ENCODE data around the gene DSP.
A peak's percentile ranks its signal among the peaks of the same experiment; 100 is the strongest.

DSP gene

DNA sequence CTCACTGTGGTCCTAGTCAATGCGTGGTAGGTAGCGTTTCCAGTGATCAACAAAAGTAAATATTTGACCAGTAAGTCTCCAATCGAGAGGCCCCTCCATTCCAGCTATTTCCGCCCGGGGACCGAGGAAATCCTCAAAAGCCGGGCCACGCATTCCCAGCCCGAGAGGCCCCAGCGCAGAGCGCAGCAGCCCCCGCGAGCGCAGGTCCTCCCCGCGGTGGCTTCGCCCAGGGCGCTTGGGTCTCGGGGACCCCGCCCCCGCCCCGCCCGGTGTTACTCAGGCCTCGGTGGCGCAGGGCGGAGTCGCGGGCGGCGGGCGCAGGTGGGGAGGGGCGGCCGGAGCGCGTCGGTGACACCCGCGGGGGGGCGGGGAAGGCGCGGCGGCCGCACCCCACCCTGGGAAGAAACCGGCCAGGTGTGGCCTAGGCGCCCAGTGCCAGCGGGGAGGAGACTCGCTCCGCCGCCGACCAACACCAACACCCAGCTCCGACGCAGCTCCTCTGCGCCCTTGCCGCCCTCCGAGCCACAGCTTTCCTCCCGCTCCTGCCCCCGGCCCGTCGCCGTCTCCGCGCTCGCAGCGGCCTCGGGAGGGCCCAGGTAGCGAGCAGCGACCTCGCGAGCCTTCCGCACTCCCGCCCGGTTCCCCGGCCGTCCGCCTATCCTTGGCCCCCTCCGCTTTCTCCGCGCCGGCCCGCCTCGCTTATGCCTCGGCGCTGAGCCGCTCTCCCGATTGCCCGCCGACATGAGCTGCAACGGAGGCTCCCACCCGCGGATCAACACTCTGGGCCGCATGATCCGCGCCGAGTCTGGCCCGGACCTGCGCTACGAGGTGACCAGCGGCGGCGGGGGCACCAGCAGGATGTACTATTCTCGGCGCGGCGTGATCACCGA is at the start of gene DSP:
DSP (plus strand) TSS at position 497 of the 890 bp plus-strand sequence; CDS start at position 742, 245 bp downstream.
- DNase-seq = no peak

- DNase-seq = no peak
Measured at GRCh38 chr6:7493866-7494265, 47.6 kb upstream of the DSP start.

DNA sequence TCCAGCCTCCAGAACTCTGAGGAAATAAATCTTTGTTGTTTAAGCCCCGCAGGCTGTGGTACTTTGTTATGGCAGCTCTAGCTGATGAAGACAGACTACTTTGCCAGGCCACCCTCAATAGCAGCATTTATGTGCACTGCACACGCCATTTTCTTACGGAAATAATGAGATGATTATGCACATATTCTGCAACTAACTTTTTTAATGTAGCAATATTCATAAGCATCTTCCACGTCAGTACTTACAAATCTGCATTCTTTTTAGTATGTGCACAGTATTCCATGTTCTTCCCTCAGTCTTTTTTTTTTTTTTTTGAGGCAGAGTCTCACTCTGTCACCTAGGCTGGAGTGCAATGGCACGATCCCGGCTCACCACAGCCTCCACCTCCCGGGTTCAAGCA is 46.8 kb upstream of the DSP start:
- no peak for DNase-seq

- DNase-seq = no peak
Measured at GRCh38 chr6:7496266-7496875, 45.1 kb upstream of the DSP start.

- DNase-seq = no peak
Measured at GRCh38 chr6:7500752-7501282, 40.7 kb upstream of the DSP start.

GRCh38 chr6:7502743-7503142 is 38.7 kb upstream of the DSP start:
- DNase-seq = no peak

DNA sequence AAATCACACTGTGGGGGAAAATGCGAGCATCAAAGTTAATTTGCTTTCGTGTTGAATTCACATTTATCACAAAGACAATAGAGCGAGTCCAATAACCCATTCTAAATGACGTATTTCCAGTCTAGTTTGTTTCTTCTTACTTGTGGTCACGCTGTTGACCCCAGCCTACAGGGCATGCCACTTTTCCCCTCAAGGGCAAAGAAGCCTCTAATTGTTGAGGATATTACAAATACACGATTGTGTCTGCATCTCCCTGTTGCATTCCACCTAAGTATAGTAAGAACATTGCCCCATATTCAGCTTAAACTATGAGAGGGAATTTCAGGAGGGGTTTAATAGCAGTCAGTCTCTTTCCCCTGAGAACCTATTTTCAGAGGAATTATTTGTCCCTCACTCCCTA is 37.4 kb upstream of the DSP start:
- no peak for DNase-seq

GRCh38 chr6:7505189-7505699 is 36.2 kb upstream of the DSP start:
- peak; percentile 91 for DNase-seq

- no peak for DNase-seq
Measured at GRCh38 chr6:7507600-7507999, 33.9 kb upstream of the DSP start.

DNA sequence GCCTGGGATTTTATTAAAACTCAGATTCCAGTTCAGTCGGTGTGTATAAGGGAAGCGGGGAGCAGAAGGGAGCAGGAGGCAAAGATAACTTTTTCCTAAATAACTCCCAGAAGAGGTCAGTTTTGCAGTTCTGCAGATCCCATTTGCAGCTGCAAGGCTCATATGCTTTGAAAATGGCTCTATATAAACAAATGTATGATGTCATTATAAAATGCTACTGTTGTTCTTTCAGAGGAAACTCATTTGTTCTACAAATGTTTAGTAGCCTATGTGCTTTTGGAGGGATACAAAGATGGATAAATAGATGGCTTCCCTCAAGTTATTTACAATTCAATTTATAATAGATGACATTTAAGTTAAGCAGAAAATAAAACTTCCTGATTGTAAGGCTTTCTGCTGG is 29.2 kb upstream of the DSP start:
- no peak for DNase-seq

GRCh38 chr6:7513529-7513928 is 27.9 kb upstream of the DSP start:
- no peak for DNase-seq

DNA sequence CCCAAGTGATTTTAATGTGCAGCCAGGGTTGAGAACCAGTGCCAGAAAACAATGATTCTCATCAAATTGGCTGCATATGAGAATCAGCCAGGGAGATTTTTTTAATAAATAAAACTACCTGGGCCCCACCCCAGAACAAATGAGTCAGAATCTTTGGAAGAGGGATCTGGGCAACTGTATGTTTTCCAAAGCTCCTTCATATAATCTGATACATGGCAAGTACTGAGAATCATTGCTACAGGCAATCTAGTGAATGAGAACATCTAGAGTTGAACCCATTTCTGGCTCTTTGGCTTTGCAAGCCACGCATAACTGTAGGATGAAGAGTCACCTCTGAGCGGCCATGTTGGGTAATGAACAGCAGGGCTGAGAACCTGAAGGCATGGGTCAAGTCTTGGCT is 26.1 kb upstream of the DSP start:
- no peak for DNase-seq

DNA sequence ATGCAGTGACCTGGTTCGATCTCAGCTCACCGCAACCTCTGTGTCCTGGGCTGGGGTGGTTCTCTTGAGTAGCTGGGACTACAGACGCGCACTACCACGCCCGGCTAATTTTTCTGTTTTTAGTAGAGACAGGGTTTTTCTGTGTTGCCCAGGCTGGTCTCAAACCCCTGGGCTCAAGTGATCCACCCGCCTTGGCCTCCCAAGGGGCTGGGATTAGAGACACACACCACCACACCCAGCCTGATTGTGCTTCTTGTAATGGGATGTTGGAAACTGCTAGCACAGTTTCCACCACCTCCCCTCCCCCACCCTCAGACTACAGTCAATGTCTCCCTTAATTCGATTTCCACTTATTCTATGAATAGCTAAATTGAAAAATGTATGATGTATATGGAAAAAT is 22.6 kb upstream of the DSP start:
- no peak for DNase-seq

DNA sequence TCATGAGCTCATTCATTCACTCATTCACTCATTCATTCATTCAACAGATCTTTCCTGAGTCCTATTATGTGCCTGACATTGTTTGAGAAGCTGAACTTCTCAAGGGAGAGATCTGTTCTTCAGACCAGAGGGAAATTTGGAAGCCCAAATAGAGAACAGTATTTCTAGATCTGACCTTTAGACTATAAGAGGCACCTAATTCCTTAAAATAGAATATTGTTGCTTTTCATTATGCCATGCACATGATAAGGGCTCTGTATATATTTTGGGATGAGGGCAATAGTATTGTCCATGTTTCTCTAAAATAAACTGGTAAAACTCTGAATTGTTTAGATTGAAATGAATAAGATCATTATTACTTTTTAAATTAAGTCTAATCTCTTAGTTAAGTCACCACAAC is 18.6 kb upstream of the DSP start:
- no peak for DNase-seq

DNA sequence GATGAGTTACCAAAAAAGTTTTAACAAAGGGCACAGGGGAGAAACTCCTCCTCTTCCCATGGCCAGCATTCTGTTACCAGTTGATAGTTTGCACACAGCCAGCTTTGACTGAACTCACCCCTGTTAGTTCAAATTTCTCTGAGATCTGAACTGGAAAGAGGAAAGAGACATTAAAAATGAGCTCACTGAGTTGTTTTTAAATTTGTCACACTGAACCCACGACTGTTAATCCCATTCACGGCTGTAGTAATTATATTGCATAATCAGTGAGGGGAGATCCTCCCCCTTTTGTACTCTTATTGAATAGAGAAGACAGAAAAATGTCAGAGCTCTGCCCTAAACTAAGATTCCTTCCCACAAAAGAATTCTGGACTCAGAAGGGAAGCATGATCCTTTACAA is 17.5 kb upstream of the DSP start:
- no peak for DNase-seq

DNA sequence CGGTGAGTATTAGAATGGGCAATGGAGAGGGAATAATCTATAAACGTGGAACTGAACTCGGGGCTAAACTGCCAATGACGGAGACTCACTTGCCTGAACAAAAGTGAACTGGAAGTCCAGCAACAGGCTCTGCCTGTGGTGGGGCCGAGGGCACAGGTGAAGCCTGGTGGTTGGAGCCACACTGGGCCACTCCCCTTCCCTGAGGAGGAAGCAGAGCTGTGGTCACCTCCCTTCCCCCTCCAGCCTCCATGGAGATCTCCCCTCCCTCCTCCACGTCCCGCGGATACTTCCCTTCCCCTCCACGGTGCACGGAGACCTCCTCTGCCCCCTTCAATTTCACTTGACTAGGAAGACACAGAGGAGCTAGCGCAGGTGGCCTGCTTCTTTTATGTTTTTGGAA is 14.7 kb upstream of the DSP start:
- DNase-seq = no peak

- no peak for DNase-seq
Measured at GRCh38 chr6:7528565-7528964, 12.9 kb upstream of the DSP start.

DNA sequence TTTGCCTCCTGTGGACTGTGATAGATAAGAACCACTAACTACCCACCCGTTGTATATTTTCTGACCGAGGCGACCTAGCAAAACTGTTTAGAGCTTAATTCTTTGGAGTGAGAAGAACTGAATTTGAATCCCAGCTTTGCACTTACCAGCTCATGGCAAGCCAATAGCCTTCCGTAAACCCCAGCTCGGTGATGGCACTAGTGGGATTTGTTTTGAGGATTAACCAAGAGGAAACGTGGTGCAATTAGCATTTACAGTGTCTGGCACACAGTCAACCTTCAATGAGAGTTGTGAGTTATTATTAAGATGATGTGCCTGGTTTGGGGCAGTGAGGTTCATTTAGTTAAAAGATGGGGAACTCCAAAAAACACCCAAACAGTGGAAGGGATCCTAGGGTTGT is 12.3 kb upstream of the DSP start:
- no peak for DNase-seq

GRCh38 chr6:7532232-7532631 is 9.2 kb upstream of the DSP start:
- DNase-seq = no peak

GRCh38 chr6:7532821-7533220 is 8.7 kb upstream of the DSP start:
- no peak for DNase-seq

DNA sequence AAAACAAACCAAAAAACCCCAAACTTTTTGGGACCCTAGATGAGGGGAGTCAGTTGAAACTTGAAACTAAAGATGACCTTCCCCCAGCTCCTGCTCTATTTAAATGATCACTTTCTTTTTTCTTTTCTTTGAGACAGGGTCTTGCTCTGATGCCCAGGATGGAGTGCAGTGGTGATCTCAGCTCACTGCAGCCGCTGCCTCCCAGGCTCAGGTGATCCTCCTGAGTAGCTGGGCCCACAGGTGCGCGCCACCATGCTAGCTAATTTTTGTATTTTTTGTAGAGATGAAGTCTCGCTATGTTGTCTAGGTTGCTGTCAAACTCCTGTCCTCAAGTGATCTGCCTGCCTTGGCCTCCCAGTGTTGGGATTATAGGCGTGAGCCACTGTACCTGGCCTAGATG is 7.3 kb upstream of the DSP start:
- DNase-seq = no peak

GRCh38 chr6:7535498-7535897 is 6.0 kb upstream of the DSP start:
- no peak for DNase-seq

DNA sequence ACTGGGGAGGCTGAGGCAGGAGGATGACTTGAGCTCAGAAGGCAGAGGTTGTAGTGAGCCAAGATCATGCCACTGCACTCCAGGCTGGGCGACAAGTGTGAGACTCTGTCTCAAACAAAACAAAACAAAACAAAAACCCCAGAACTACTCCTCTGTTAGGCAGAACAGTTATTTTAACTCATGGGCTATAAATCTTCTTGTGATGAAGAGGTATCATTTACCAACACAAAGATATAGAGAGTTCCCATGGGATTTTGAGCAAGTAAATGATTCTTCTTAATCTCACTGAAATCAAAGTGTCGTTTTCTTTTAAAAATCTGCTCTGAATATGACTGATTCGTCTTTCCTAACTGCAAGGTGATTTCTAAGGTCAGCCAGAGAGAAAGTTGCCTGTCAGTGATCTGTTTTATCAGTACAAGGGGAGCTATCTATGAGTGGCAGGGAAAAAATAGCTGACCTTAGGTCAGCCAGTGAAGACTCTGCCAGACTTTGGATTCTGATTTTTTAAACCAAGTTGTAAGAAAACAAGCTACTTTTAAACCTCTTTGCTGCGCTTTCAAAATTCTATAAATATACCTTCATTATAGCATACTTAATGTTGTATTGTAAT is 3.8 kb upstream of the DSP start:
- no peak for DNase-seq

GRCh38 chr6:7538484-7538883 is 3.0 kb upstream of the DSP start:
- DNase-seq = no peak
